ENCODE data around the gene ZNF783. TPM values are rescaled to one million over a fixed set of nuclear protein-coding genes. Genes with fewer than 3 reads are reported as not detected.

The ZNF783 gene
- total RNA-seq, 6 experiments from 2014 or later, result 1.5 to 4.9 (median 3.0) TPM

DNA sequence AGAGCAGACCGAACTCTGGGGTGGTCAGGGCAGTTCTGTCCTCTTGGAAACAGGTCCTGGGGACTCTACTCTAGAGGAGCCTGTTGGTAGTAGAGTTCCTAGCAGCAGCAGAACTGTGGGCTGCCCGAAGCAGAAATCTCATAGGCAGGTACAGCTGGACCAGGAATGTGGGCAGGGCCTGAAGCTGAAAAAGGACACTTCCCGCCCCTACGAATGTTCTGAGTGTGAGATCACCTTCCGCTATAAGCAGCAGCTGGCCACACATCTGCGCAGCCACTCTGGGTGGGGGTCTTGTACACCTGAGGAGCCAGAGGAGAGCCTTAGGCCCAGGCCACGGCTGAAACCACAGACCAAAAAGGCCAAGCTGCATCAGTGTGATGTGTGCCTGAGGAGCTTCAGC lies 8.3 kb upstream of the ZNF783 start:
- DNase-seq (no peak), ATAC-seq (no peak)
- H3K36me3 ChIP-seq, result peaks cover 0 to 55% (median 29%) of the 10 kb centered on the region in 4 donors
- WGBS (ENCODE audit: insufficient coverage, low coverage, low lambda C conversion rate, missing lambda C conversion rate), result 100% methylated on average over 1 of the region's 7 CpGs
- H3K27me3 ChIP-seq, result no peaks in the 10 kb centered on the region
- H3K9me3 ChIP-seq, result no peaks in the 10 kb centered on the region
- TF ChIP-seq POLR2A (IDR thresholded peaks at IDR 0.05), result no peak
- TF ChIP-seq, protein P1, sequence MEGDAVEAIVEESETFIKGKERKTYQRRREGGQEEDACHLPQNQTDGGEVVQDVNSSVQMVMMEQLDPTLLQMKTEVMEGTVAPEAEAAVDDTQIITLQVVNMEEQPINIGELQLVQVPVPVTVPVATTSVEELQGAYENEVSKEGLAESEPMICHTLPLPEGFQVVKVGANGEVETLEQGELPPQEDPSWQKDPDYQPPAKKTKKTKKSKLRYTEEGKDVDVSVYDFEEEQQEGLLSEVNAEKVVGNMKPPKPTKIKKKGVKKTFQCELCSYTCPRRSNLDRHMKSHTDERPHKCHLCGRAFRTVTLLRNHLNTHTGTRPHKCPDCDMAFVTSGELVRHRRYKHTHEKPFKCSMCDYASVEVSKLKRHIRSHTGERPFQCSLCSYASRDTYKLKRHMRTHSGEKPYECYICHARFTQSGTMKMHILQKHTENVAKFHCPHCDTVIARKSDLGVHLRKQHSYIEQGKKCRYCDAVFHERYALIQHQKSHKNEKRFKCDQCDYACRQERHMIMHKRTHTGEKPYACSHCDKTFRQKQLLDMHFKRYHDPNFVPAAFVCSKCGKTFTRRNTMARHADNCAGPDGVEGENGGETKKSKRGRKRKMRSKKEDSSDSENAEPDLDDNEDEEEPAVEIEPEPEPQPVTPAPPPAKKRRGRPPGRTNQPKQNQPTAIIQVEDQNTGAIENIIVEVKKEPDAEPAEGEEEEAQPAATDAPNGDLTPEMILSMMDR (IDR thresholded peaks at IDR 0.05), result no peak
- no peak overlapping the region for H3K4me3 ChIP-seq
- H3K4me1 ChIP-seq, result no peaks in the 10 kb centered on the region
- no peak overlapping the region for H3K27ac ChIP-seq
- intact Hi-C loops (cut with DNase I), result no loop called here

DNA sequence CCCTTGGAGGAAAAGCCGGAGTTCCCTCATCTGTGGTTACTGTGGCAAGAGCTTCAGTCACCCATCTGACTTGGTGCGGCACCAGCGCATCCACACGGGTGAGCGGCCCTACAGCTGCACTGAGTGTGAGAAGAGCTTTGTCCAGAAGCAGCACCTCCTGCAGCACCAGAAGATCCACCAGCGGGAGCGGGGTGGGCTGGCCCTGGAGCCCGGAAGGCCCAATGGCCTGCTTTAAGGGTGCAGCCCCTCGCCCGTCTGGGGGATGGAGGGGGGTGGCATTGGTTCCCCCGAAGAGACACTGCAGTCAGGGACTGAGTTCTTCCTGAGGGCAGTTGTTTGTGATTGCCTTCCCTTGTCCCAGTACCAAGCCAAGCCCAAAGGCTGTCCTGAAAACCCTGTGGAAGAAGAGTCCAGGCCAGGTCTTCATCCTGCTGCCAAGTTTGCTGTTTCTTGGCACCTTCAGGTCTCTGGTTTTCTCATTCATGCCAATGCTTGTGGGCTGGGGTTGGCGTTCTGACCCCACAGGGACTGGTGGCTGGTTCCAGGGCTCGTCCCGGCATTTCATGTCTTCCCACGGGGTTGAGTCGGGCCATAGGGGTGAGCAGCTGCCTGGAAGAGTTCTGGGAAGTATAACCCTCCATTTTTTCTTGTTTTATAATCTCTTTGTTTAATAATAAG lies 7.7 kb upstream of the ZNF783 start:
- Histone ChIP-seq H3K4me1 (no peaks in the 10 kb centered on the region), H3K36me3 (peaks cover 0 to 55% (median 29%) of the 10 kb centered on the region in 4 donors), H3K9me3 (no peaks in the 10 kb centered on the region), H3K4me3 (no peak overlapping the region), H3K27me3 (no peaks in the 10 kb centered on the region), H3K27ac (no peak overlapping the region)
- DNase-seq (no peak), ATAC-seq (peak in 1 of 4 donors; percentile 16)
- intact Hi-C loops (cut with DNase I), result no loop called here
- TF ChIP-seq, protein P1 (IDR thresholded peaks at IDR 0.05), result no peak
- no peak for TF ChIP-seq POLR2A (IDR thresholded peaks at IDR 0.05)
- 88% methylated on average over 4 of the region's 16 CpGs for WGBS (ENCODE audit: insufficient coverage, low coverage, low lambda C conversion rate, missing lambda C conversion rate)

DNA sequence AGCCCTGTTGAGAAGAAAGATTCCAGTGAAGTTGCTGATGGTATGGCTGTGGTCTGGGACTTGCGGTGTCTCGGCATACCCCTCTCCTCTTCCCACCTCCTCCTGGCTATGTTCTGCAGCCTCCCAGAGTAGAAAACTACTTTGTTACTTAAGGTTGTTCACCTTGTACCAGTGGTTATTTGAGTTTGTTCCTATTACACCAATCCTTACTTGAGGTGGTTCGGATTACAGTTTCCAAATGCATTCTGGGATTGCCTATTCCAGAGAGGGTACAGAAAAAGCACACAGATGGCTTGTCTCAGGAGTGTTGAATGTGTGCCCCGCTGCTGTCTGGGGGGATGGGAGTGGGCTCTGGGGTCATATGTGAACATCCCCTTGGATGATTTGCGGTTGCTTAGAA lies 6.8 kb upstream of the ZNF783 start:
- intact Hi-C loops (cut with DNase I), result no loop called here
- Histone ChIP-seq H3K4me1 (no peaks in the 10 kb centered on the region), H3K36me3 (peaks cover 0 to 55% (median 28%) of the 10 kb centered on the region in 4 donors)

DNA sequence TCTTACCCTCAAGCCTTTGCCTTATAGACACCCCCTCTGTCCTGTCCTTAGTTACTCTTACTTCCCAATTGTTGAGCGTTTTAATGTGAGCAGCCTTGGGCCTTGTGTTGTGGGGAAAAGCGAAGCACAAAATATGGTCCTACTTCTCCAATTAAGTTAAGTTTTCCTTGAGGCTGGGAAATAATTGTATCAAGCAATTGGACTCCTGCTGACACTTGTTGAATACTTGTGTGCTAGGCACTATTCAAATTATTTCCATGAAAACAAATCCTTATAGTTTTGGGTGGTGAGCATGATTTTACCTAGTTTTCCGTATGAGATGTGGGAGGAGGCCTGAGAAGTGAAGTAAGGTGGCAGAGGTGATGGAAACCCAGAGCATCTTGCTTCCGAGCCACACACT lies 5.4 kb upstream of the ZNF783 start:
- 91% methylated on average over 4 of the region's 4 CpGs for WGBS (ENCODE audit: insufficient coverage, low coverage, low lambda C conversion rate, missing lambda C conversion rate)
- no peaks in the 10 kb centered on the region for H3K27me3 ChIP-seq

More for the DNA sequence above, 6.8 kb upstream of the ZNF783 start:
- Histone ChIP-seq H3K27ac (no peak overlapping the region), H3K27me3 (no peaks in the 10 kb centered on the region), H3K9me3 (no peaks in the 10 kb centered on the region), H3K4me3 (no peak overlapping the region)
- TF ChIP-seq, protein P1 (IDR thresholded peaks at IDR 0.05), result no peak
- ATAC-seq (no peak), DNase-seq (no peak)
- 95% methylated on average over 5 of the region's 5 CpGs for WGBS (ENCODE audit: insufficient coverage, low coverage, low lambda C conversion rate, missing lambda C conversion rate)

More for the DNA sequence above, 5.4 kb upstream of the ZNF783 start:
- Histone ChIP-seq H3K4me1 (no peaks in the 10 kb centered on the region), H3K36me3 (peaks cover 0 to 43% (median 22%) of the 10 kb centered on the region in 4 donors), H3K27ac (no peak overlapping the region), H3K4me3 (no peak overlapping the region), H3K9me3 (no peaks in the 10 kb centered on the region)
- no peak for TF ChIP-seq POLR2A (IDR thresholded peaks at IDR 0.05)
- TF ChIP-seq, protein P1 (IDR thresholded peaks at IDR 0.05), result no peak
- DNase-seq (no peak), ATAC-seq (no peak)
- intact Hi-C loops (cut with DNase I), result no loop called here
